Peyer's patch (tissue), 4 donors: ENCODE data around the gene PLIN5. TPM values are rescaled to one million over a fixed set of nuclear protein-coding genes. Genes with fewer than 3 reads are reported as not detected.

Source experiments
- DNase-seq, 3 donors: peaks; one replicate each; pipeline ENCODE4 v3.0.0-alpha.2; 2017 to 2019
- H3K27ac ChIP-seq, 4 donors: fragments of 200-600 bp; sonication (generic); one replicate each; pipeline ENCODE4 v1.5.1; 2016 to 2019
- H3K27me3 ChIP-seq, 2 donors: fragments of 200-600 bp; sonication (generic); one replicate each; pipeline ENCODE4 v1.5.1; 2019
- H3K36me3 ChIP-seq, 3 donors: fragments of 200-600 bp; sonication (generic); one replicate each; pipeline ENCODE4 v1.5.1; 2016 to 2019
- H3K4me1 ChIP-seq, 4 donors: fragments of 200-600 bp; sonication (generic); one replicate each; pipeline ENCODE4 v1.5.1; 2016 to 2019
- H3K4me3 ChIP-seq, 4 donors: fragments of 200-600 bp; sonication (generic); 1 replicate in 3 of 4; 2 replicates in 1 of 4; pipeline ENCODE4 v1.5.1; 2016 to 2019; ENCODE audit warnings: mild to moderate bottlenecking in 1 of 4
- H3K9me3 ChIP-seq, 4 donors: fragments of 200-600 bp; sonication (generic); one replicate each; pipeline ENCODE4 v1.5.1; 2016 to 2019; ENCODE audit warnings: mild to moderate bottlenecking in 1 of 4
- POLR2A ChIP-seq, 2 donors: fragments of 450-650 bp; IDR thresholded peaks; one replicate each; pipeline ENCODE4 v1.5.1; 2017; ENCODE audit warnings: antibody characterized with exemption in 2 of 2, mild to moderate bottlenecking in 2 of 2, moderate library complexity in 2 of 2
- total RNA-seq, 4 donors: library from RNA; depleted of rRNA; stranded (reverse); fragments of >200 nt; gene quantifications; one replicate each; pipeline ENCODE4 v1.1.0, GENCODE V29; 2016
- TF ChIP-seq, protein P1 (sequence below), 6 experiments: fragments of 450-650 bp in 4 of 6; fragments of 200-600 bp in 2 of 6; sonication (generic) in 1 of 6; IDR thresholded peaks; one replicate each; pipeline ENCODE4 v1.5.1; 2017 to 2019; ENCODE audit warnings: antibody characterized with exemption in 6 of 6, mild to moderate bottlenecking in 3 of 6, moderate library complexity in 1 of 6

Gene PLIN5
- total RNA-seq, 4 donors from 2014 or later: 2.1 to 3.2 TPM; not detected in 2

DNA sequence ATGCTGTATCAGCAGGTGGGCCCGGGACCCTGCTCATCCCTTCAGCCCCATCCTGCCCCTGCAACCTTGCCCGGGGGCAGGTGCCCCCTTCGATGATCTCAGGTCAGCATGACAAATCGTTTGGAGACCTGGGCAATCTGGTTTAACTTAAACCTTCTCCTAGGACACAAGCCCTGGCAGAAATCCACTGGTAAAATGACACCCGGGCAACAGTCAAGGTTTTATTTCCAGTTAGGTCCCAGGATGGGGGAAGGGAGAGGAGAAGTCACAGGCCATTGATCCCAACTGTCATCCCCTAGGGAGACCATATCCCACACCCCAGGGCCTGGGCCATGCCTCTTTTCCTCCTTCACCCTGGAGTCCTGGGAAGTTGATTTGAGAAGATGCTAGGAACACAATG is 1.8 kb upstream of the PLIN5 start:
- no peak overlapping the region for H3K27ac ChIP-seq
- no peak overlapping the region for H3K4me3 ChIP-seq
- H3K36me3 ChIP-seq: no peaks in the 10 kb centered on the region
- H3K27me3 ChIP-seq: peaks cover 0 to 9% of the 10 kb centered on the region in 2 donors
- peaks cover 0 to 9% (median 0%) of the 10 kb centered on the region in 4 donors for H3K4me1 ChIP-seq
- TF ChIP-seq POLR2A (IDR thresholded peaks at IDR 0.05): no peak
- TF ChIP-seq, protein P1, sequence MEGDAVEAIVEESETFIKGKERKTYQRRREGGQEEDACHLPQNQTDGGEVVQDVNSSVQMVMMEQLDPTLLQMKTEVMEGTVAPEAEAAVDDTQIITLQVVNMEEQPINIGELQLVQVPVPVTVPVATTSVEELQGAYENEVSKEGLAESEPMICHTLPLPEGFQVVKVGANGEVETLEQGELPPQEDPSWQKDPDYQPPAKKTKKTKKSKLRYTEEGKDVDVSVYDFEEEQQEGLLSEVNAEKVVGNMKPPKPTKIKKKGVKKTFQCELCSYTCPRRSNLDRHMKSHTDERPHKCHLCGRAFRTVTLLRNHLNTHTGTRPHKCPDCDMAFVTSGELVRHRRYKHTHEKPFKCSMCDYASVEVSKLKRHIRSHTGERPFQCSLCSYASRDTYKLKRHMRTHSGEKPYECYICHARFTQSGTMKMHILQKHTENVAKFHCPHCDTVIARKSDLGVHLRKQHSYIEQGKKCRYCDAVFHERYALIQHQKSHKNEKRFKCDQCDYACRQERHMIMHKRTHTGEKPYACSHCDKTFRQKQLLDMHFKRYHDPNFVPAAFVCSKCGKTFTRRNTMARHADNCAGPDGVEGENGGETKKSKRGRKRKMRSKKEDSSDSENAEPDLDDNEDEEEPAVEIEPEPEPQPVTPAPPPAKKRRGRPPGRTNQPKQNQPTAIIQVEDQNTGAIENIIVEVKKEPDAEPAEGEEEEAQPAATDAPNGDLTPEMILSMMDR (IDR thresholded peaks at IDR 0.05): no peak
- no peak for DNase-seq
- H3K9me3 ChIP-seq: no peaks in the 10 kb centered on the region

DNA sequence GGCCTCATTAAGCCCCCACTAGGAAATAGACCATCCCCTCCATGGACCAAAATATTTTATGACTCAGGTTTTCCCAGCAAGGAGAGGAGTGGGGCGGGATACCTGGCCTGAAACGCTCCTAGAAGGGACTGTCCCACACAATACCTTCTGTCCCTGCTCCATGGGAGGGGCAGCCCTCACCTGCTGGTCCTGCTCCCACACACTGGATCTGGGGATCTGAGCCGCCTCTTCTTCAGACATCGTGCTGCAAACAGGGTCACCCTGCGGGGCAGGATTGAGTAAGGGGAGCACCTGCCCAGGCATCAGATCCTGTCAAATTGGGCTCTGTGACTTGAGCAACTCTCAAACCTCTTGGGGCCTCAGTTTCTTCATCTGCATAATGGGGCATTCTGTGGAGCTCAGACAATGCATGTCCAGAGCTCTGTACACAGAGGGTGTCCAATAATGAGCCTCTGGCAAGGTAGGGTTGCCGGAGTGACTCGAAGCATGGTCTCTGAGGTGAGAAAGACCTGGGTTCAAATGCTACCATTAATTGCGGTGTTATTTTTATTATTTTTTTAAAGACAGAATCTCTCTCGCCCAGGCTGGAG is 1.1 kb downstream of the PLIN5 start:
- H3K27ac ChIP-seq: no peak overlapping the region
- DNase-seq: no peak
- peaks cover 0 to 9% of the 10 kb centered on the region in 2 donors for H3K27me3 ChIP-seq
- TF ChIP-seq, protein P1 (IDR thresholded peaks at IDR 0.05): no peak
- no peak for TF ChIP-seq POLR2A (IDR thresholded peaks at IDR 0.05)
- H3K9me3 ChIP-seq: no peaks in the 10 kb centered on the region
- H3K36me3 ChIP-seq: no peaks in the 10 kb centered on the region
- no peak overlapping the region for H3K4me3 ChIP-seq
- H3K4me1 ChIP-seq: peaks cover 0 to 9% (median 0%) of the 10 kb centered on the region in 4 donors

DNA sequence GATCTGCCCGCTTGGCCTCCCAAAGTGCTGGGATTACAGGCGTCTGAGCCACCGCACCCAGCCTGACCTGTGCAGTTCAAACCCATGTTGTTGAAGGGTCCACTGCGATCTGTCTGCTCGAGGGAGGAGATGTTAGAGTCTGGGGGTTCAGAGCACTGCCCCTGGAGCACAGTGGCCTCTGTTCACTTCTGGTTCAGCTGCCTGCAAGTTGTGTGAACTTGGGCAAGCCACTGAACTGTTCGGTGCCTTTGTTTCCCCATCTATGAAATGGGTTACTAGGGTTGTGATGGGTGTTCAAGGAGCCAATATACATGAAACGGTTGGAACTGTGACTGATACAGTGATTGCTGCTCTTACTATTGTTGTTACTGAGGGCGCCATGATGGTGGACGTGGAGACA is 1.7 kb downstream of the PLIN5 start:
- no peak for TF ChIP-seq POLR2A (IDR thresholded peaks at IDR 0.05)
- TF ChIP-seq, protein P1 (IDR thresholded peaks at IDR 0.05): no peak
- H3K36me3 ChIP-seq: no peaks in the 10 kb centered on the region
- no peak overlapping the region for H3K4me3 ChIP-seq
- peaks cover 0 to 9% of the 10 kb centered on the region in 2 donors for H3K27me3 ChIP-seq
- DNase-seq: no peak
- H3K27ac ChIP-seq: no peak overlapping the region
- no peaks in the 10 kb centered on the region for H3K9me3 ChIP-seq
- H3K4me1 ChIP-seq: peaks cover 0 to 9% (median 0%) of the 10 kb centered on the region in 4 donors

GRCh38 chr19:4531562-4532165 is 3.4 kb downstream of the PLIN5 start:
- Histone ChIP-seq H3K9me3 (no peaks in the 10 kb centered on the region), H3K4me1 (peaks cover 0 to 9% (median 0%) of the 10 kb centered on the region in 4 donors), H3K27me3 (peaks cover 0 to 9% of the 10 kb centered on the region in 2 donors), H3K36me3 (no peaks in the 10 kb centered on the region), H3K27ac (no peak overlapping the region), H3K4me3 (no peak overlapping the region)
- no peak for DNase-seq
- TF ChIP-seq, protein P1 (IDR thresholded peaks at IDR 0.05): no peak
- TF ChIP-seq POLR2A (IDR thresholded peaks at IDR 0.05): no peak

DNA sequence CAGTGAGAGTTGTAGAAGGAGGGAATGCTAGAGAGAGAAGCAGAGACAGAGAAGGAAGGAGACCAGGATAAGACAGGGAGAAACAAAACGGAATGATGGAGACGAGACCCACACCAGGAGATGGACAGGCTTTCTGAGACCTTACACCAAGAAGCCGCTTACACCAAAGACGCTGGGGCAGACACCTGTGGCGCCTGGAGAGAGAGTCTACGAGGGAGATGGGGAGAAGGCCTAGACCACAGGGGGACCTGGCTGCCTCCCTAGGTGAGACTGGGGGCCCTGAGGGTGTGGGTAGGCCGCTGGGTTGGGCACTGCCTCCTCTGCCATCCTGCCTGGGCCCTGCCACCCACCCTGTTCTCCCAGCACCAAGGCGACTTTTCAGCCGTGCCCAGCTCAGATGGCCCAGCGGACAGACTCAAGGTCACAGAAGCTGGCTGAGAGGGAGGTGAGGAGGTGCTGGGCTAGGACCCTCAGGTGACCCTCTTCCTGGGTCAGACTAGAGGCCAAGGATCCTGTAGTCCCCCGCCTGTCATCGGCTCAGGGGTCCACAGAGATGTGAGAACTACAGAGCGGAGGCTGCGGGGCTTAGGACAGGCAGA is 5.0 kb downstream of the PLIN5 start:
- DNase-seq: no peak

More for the DNA sequence above, 5.0 kb downstream of the PLIN5 start:
- H3K36me3 ChIP-seq: no peaks in the 10 kb centered on the region
- H3K4me3 ChIP-seq: no peak overlapping the region
- H3K27me3 ChIP-seq: peaks cover 0 to 3% of the 10 kb centered on the region in 2 donors
- TF ChIP-seq, protein P1 (IDR thresholded peaks at IDR 0.05): no peak
- TF ChIP-seq POLR2A (IDR thresholded peaks at IDR 0.05): no peak
- peaks cover 0 to 3% (median 0%) of the 10 kb centered on the region in 4 donors for H3K4me1 ChIP-seq
- no peaks in the 10 kb centered on the region for H3K9me3 ChIP-seq
- H3K27ac ChIP-seq: no peak overlapping the region
